Measurements from ENCODE around the gene MARCHF2. TPM values are rescaled to one million over a fixed set of nuclear protein-coding genes. Genes with fewer than 3 reads are reported as not detected.

MARCHF2 gene
- total RNA-seq, 1 experiment from 2014 or later: 20.2 TPM

DNA sequence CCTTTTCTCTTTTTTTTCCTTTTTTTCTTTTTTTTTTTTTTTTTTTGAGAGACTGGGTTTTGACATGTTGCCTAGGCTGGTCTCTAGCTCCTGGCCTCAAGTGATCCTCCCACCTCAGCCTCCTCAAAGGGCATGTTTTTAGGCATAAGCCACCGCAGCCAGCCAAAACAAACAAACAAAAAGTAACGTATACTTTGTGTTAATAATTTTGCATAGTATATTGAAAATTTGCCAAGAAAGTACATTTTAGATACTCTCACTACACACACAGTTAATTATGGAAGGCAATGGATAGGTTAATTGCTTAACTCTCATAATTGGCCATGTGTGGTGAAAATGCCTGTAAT lies 24.5 kb upstream of the MARCHF2 start:
- DNase-seq (ENCODE audit: low spot score) (no peak), ATAC-seq (no peak)
- Mint-ChIP-seq H3K4me1 (peaks cover 22% of the 10 kb centered on the region), H3K27me3 (ENCODE audit: low read depth) (no peaks in the 10 kb centered on the region), H3K27ac (no peak overlapping the region), H3K36me3 (peaks cover 20% of the 10 kb centered on the region), H3K4me3 (no peak overlapping the region; the same call in 1 of the 2 replicates), H3K9me3 (peaks cover 21% of the 10 kb centered on the region)
- POLR2A ChIA-PET: interaction anchor here (0.6 to 0.7 kb wide), 3 partner anchors 61 to 1637 kb away, joined by 3 to 5 read pairs (median 4); no protein-coding TSS in a partner anchor
- CTCF ChIA-PET: no interaction called here
- TF ChIP-seq, protein P1, sequence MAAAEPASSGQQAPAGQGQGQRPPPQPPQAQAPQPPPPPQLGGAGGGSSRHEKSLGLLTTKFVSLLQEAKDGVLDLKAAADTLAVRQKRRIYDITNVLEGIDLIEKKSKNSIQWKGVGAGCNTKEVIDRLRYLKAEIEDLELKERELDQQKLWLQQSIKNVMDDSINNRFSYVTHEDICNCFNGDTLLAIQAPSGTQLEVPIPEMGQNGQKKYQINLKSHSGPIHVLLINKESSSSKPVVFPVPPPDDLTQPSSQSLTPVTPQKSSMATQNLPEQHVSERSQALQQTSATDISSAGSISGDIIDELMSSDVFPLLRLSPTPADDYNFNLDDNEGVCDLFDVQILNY (CRISPR knock-in tag; IDR thresholded peaks at IDR 0.05): no peak
- TF ChIP-seq, protein P2, sequence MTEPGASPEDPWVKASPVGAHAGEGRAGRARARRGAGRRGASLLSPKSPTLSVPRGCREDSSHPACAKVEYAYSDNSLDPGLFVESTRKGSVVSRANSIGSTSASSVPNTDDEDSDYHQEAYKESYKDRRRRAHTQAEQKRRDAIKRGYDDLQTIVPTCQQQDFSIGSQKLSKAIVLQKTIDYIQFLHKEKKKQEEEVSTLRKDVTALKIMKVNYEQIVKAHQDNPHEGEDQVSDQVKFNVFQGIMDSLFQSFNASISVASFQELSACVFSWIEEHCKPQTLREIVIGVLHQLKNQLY (CRISPR knock-in tag; IDR thresholded peaks at IDR 0.05): no peak
- TF ChIP-seq ELF4 (CRISPR knock-in tag; IDR thresholded peaks at IDR 0.05; ENCODE audit: low read depth) (no peak), ZNF671 (CRISPR knock-in tag; IDR thresholded peaks at IDR 0.05) (no peak), SMAD3 (CRISPR knock-in tag; IDR thresholded peaks at IDR 0.05; ENCODE audit: borderline replicate concordance) (no peak), RELA (CRISPR knock-in tag; IDR thresholded peaks at IDR 0.05; ENCODE audit: borderline replicate concordance) (no peak), ZNF219 (CRISPR knock-in tag; IDR thresholded peaks at IDR 0.05; ENCODE audit: borderline replicate concordance) (no peak), IRF2 (CRISPR knock-in tag; IDR thresholded peaks at IDR 0.05; ENCODE audit: borderline replicate concordance, low read depth) (no peak), TEAD1 (CRISPR knock-in tag; IDR thresholded peaks at IDR 0.05) (no peak), CREB1 (CRISPR knock-in tag; IDR thresholded peaks at IDR 0.05) (no peak)
- TF ChIP-seq, protein P3, sequence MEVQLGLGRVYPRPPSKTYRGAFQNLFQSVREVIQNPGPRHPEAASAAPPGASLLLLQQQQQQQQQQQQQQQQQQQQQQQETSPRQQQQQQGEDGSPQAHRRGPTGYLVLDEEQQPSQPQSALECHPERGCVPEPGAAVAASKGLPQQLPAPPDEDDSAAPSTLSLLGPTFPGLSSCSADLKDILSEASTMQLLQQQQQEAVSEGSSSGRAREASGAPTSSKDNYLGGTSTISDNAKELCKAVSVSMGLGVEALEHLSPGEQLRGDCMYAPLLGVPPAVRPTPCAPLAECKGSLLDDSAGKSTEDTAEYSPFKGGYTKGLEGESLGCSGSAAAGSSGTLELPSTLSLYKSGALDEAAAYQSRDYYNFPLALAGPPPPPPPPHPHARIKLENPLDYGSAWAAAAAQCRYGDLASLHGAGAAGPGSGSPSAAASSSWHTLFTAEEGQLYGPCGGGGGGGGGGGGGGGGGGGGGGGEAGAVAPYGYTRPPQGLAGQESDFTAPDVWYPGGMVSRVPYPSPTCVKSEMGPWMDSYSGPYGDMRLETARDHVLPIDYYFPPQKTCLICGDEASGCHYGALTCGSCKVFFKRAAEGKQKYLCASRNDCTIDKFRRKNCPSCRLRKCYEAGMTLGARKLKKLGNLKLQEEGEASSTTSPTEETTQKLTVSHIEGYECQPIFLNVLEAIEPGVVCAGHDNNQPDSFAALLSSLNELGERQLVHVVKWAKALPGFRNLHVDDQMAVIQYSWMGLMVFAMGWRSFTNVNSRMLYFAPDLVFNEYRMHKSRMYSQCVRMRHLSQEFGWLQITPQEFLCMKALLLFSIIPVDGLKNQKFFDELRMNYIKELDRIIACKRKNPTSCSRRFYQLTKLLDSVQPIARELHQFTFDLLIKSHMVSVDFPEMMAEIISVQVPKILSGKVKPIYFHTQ (CRISPR knock-in tag; IDR thresholded peaks at IDR 0.05): no peak
- TF ChIP-seq, protein P4, sequence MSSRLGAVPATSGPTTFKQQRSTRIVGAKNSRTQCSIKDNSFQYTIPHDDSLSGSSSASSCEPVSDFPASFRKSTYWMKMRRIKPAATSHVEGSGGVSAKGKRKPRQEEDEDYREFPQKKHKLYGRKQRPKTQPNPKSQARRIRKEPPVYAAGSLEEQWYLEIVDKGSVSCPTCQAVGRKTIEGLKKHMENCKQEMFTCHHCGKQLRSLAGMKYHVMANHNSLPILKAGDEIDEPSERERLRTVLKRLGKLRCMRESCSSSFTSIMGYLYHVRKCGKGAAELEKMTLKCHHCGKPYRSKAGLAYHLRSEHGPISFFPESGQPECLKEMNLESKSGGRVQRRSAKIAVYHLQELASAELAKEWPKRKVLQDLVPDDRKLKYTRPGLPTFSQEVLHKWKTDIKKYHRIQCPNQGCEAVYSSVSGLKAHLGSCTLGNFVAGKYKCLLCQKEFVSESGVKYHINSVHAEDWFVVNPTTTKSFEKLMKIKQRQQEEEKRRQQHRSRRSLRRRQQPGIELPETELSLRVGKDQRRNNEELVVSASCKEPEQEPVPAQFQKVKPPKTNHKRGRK (CRISPR knock-in tag; IDR thresholded peaks at IDR 0.05; ENCODE audit: borderline replicate concordance): no peak
- TF ChIP-seq, protein P5, sequence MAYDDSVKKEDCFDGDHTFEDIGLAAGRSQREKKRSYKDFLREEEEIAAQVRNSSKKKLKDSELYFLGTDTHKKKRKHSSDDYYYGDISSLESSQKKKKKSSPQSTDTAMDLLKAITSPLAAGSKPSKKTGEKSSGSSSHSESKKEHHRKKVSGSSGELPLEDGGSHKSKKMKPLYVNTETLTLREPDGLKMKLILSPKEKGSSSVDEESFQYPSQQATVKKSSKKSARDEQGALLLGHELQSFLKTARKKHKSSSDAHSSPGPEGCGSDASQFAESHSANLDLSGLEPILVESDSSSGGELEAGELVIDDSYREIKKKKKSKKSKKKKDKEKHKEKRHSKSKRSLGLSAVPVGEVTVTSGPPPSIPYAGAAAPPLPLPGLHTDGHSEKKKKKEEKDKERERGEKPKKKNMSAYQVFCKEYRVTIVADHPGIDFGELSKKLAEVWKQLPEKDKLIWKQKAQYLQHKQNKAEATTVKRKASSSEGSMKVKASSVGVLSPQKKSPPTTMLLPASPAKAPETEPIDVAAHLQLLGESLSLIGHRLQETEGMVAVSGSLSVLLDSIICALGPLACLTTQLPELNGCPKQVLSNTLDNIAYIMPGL (CRISPR knock-in tag; IDR thresholded peaks at IDR 0.05): no peak
- TF ChIP-seq, protein P6, sequence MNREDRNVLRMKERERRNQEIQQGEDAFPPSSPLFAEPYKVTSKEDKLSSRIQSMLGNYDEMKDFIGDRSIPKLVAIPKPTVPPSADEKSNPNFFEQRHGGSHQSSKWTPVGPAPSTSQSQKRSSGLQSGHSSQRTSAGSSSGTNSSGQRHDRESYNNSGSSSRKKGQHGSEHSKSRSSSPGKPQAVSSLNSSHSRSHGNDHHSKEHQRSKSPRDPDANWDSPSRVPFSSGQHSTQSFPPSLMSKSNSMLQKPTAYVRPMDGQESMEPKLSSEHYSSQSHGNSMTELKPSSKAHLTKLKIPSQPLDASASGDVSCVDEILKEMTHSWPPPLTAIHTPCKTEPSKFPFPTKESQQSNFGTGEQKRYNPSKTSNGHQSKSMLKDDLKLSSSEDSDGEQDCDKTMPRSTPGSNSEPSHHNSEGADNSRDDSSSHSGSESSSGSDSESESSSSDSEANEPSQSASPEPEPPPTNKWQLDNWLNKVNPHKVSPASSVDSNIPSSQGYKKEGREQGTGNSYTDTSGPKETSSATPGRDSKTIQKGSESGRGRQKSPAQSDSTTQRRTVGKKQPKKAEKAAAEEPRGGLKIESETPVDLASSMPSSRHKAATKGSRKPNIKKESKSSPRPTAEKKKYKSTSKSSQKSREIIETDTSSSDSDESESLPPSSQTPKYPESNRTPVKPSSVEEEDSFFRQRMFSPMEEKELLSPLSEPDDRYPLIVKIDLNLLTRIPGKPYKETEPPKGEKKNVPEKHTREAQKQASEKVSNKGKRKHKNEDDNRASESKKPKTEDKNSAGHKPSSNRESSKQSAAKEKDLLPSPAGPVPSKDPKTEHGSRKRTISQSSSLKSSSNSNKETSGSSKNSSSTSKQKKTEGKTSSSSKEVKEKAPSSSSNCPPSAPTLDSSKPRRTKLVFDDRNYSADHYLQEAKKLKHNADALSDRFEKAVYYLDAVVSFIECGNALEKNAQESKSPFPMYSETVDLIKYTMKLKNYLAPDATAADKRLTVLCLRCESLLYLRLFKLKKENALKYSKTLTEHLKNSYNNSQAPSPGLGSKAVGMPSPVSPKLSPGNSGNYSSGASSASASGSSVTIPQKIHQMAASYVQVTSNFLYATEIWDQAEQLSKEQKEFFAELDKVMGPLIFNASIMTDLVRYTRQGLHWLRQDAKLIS (CRISPR knock-in tag; IDR thresholded peaks at IDR 0.05; ENCODE audit: borderline replicate concordance): no peak

Measured in WTC11 (cell line).